ENCODE data around the gene DGKG.

DGKG gene

GRCh38 chr3:186171521-186171920 is 190.5 kb downstream of the DGKG start:
- no peak for DNase-seq (ENCODE audit: low spot score)

- DNase-seq (ENCODE audit: low spot score) = no peak
Measured at GRCh38 chr3:186170516-186170915, 191.5 kb downstream of the DGKG start.

- no peak for DNase-seq (ENCODE audit: low spot score)
Measured at GRCh38 chr3:186169379-186169778, 192.7 kb downstream of the DGKG start.

GRCh38 chr3:186168976-186169375 is 193.1 kb downstream of the DGKG start:
- no peak for DNase-seq (ENCODE audit: low spot score)

- DNase-seq (ENCODE audit: low spot score) = no peak
Measured at GRCh38 chr3:186167646-186168395, 194.2 kb downstream of the DGKG start.

GRCh38 chr3:186166491-186167288 is 195.3 kb downstream of the DGKG start:
- DNase-seq (ENCODE audit: low spot score) = no peak

- DNase-seq (ENCODE audit: low spot score) = no peak
Measured at GRCh38 chr3:186166036-186166435, 196.0 kb downstream of the DGKG start.

- DNase-seq (ENCODE audit: low spot score) = no peak
Measured at GRCh38 chr3:186165331-186165730, 196.7 kb downstream of the DGKG start.

- DNase-seq (ENCODE audit: low spot score) = no peak
Measured at GRCh38 chr3:186164696-186165095, 197.3 kb downstream of the DGKG start.

- no peak for DNase-seq (ENCODE audit: low spot score)
Measured at GRCh38 chr3:186162221-186162620, 199.8 kb downstream of the DGKG start.

- no peak for DNase-seq (ENCODE audit: low spot score)
Measured at GRCh38 chr3:186160691-186161243, 201.3 kb downstream of the DGKG start.

- no peak for DNase-seq (ENCODE audit: low spot score)
Measured at GRCh38 chr3:186154641-186155040, 207.4 kb downstream of the DGKG start.

GRCh38 chr3:186152889-186153292 is 209.1 kb downstream of the DGKG start:
- DNase-seq (ENCODE audit: low spot score) = no peak

- no peak for DNase-seq (ENCODE audit: low spot score)
Measured at GRCh38 chr3:186152361-186152798, 209.7 kb downstream of the DGKG start.

- no peak for DNase-seq (ENCODE audit: low spot score)
Measured at GRCh38 chr3:186151077-186151971, 210.7 kb downstream of the DGKG start.

- DNase-seq (ENCODE audit: low spot score) = no peak
Measured at GRCh38 chr3:186150041-186150830, 211.8 kb downstream of the DGKG start.

- DNase-seq (ENCODE audit: low spot score) = no peak
Measured at GRCh38 chr3:186149319-186149960, 212.6 kb downstream of the DGKG start.

GRCh38 chr3:186144257-186144656 is 217.8 kb downstream of the DGKG start:
- no peak for DNase-seq (ENCODE audit: low spot score)

- no peak for DNase-seq (ENCODE audit: low spot score)
Measured at GRCh38 chr3:186143250-186143649, 218.8 kb downstream of the DGKG start.

- no peak for DNase-seq (ENCODE audit: low spot score)
Measured at GRCh38 chr3:186142393-186142932, 219.6 kb downstream of the DGKG start.
